HG03342 (cell line): ENCODE measurements around the gene TRIM33.
"Not testable (repeated sequence)": the region's sequence is repeated elsewhere in the genome, so short reads cannot be mapped to it uniquely, and the experiment has no call there.

Source experiments
- ATAC-seq: cut with Tn5 transposase; IDR thresholded peaks from one replicate; pipeline ENCODE4 v1.9.1; 2021; ENCODE audit warnings: mild to moderate bottlenecking, moderate library complexity; ENCODE audit not compliant: unreplicated experiment

TRIM33 gene

DNA sequence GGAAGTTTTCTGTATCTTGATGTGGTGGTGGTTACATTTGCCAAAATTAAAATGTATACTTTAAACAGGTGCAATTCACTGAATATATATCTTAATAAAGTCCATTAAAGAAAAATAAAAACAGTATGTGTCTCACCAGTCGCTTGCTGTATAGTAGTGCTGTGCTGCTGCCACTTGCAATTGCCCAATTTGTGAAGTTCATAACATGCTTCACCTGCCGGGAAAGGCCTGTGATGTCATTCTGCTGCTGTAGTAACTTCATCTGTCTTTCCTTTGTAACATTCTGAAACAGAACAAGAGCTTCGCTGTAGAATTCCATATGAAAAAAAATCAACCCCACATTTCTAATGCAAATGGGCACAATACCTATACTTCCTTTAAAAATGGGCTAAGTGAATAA, 83.4 kb downstream of the TRIM33 start:
- no peak for ATAC-seq

DNA sequence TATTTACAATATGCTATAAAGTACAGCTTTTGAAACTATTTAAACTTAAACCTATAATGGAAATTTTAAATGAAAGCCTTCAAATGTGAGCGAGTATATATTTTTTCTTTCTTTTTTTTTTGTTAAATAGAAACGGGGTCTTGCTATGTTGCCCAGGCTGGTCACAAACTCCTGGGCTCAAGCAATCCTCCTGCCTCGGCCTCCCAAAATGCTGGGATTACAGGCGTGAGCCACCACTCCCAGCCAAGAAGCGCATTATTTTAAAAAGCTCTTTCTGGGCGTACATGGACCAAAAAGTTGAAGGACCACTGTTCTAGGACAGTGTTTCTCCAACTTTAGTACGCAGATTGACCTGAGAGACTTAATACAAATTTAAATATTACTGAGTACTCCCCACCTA, 87.5 kb downstream of the TRIM33 start:
- no peak for ATAC-seq

DNA sequence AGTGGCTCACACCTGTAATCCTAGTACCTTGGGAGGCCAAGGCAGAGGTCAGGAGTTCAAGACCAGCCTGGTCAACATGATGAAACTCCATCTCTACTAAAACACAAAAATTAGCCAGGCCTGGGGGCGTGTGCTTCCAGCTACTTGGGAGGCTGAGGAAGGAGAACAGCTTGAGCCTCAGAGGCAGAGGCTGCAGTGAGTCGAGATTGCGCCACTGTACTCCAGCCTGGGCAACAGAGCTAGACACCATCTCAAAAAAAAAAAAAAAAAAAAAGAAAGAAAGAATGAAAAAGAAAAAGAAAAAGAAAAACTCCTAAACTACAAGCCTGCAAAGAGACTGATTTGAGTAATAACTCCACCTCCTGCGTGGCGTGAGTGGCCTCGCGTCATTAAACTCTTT, 92.1 kb downstream of the TRIM33 start:
- not testable (repeated sequence) for ATAC-seq

DNA sequence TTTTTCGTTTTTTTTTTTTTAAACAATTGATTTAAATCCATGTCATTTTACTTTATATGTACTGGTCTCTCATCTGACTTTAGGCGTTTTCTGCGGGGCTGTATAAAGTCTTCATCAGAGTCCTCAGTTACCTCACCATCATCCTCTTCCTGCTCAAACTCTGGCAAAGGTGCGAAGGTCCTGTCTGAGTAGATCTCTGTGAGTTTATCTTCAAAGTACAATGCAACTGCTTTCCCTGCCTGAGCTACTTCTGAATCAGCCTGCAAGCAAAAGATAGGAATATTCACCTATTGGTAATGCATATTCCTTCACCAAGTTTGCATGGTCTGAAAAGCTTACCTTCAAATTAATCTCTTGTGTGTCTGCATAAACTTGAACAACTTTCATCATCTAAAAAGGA, 113.4 kb downstream of the TRIM33 start:
- no peak for ATAC-seq

DNA sequence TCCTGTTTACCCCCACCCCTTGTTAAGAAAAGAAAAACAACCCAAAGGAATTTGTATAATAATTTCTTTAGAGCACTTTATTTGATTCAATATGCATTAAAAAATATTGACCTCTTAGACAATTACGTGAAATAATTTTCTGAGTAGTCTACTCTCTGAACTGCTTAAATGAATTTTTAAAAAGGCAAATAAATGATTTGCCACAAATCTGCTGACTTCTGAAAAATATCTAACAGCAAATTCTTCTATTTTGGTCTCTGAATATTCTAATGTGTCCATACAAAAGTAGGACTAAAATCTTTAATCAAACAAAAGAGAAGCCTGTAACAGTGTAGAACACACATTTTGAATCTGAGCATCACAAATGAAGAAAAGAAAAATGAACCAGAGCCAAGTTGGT, 115.1 kb downstream of the TRIM33 start:
- no peak for ATAC-seq

DNA sequence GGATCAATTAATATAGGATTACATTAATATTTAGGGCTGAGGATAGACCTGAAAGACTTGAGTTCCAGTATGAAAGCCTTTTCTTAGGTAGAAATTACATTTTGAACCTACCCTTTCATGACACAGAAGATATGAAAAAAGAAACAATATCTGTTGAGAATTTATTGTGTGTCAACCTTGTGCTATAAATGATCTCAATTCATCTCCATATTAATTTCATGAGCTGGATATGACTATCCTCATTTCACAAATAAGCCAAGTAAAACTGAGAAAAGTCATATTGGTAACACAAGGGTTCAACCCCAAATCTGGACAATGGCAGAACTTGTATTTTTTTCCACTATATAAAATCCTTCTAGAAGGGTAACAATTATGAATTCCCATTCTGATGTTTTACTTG, 120.0 kb downstream of the TRIM33 start:
- ATAC-seq = no peak

DNA sequence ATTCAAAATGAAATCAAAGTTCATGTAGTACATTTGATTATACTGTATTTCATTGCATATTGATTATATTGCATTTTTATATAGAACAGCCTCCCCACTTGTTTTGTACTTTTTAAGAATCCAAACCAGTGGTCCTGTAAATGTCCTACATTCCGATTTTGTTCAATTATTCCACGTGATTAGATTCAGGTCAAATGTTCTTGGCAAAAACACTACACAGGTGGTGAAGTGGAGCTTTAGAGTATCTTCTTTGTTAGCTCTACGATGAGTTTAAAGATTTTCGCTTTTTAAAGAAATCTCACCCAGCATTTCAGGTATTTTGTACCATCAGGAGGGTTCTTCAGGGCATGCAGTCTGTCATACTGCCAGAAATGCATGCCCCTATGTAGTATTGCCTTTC, 120.6 kb downstream of the TRIM33 start:
- ATAC-seq = no peak

DNA sequence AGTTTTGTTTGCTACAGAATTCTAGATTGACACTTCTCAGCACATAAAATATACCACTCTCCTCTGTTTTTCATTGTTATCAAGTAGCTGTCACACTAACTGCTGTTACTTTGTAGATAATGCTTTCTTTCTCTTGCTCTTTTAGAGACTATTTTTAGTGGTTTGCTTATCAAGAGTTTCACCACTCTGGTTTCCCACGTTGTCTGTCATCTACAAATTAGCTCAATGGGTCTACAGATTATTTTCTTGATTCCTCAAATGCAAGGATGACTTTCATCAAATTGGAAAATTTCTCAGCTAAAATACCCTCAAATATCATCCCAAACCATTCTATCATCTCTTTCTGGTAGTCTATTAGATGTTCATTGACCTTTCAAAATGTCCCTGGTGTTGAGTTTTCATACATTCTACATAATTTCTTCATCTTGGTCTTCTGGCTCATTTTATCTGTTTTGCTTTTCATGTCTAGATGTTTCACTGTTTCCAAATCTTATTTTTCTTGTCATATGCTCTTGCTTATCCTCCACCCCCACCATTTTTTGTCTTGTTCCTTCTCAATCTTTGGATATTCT, 122.5 kb downstream of the TRIM33 start:
- ATAC-seq = no peak

DNA sequence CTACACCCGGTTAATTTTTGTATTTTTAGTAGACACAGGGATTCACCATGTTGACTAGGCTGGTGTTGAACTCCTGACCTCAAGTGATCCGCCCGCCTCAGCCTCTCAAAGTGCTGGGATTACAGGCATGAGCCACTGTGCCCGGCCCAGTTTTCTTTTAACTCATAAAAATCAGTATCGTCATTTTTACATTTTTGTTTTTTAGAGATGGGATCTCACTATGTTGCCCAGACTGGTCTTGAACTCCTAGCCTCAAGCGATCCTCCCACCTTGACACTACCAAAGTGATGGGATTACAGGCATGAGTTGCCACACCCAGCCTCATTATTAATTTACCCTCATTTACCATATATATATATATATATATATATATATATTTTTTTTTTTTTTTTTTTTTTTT, 123.4 kb downstream of the TRIM33 start:
- ATAC-seq = not testable (repeated sequence)

DNA sequence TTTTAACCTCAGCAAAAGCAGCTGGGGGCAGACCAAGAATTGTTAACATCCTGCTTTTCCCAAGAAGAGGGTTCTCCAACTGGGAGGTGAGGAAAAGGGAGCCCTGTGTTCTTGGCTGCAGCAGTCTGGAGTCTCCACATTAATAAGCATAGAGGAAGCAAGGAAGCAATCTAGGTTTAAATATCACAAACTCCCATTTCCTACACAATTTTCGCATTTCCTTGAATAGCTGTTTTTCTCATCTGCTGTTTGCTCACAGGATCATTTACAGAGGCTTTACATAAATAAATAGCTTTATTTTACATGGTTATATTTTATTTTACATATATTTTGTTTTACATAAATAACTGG, 124.0 kb downstream of the TRIM33 start:
- ATAC-seq = no peak

DNA sequence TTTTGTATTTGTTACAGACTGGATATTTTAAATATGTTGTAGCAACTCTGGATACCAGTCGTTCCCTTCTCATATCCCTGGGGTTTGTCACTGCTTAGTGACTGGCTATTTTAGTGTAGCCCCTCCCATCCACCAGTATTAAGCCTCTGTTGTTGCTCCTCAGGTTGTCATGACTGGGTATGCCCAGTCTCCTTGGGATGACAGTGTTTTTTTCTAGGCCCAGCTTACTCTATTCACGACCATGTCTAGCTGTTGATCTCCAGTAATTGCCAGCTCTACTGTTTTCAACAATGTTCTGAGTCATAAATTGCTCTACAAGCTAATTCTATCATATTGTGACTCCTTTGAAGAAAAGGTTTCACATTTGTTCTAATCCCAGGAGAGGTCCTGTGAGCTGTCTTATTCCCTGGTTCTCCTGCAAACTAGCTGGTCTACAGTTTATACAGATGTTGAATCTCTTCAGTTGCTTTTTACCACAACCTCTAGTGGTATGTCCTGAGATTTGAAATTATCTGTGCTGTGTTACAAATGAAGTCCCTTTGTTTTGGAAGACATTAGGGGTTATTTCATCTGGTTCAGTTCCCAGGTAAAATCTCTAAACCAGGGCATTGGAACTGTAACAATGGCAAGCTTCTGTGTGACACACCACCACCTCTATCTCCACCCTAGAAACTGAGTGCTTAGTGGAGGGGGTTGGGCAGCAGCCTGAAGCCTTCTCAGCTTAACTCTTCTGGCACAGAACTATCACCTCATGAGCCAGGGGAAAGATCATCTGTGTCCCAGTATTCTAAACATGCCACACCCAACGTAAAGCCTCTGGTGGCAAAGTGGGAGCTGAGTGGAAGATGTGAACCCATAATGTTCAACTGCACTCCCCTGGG, 124.6 kb downstream of the TRIM33 start:
- ATAC-seq = no peak

DNA sequence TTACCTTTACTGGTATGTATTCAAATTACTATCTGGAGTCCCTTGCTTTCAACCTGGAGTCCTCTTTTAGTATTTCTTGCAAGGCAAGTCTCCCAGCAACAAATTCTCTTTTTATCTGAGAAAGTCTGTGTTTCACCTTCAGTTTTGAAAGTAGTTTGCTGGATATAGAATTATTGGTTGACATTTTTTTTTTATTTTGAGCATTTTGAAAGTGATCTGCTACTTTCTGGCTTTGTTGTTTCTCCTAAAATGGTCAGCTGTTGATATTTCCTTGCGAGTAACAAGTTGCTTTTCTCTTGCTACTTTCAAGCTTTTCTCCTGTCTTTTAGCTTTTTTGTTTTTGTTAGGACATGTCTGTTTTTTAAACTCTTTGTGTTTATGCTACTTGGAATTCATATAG, 126.1 kb downstream of the TRIM33 start:
- ATAC-seq = no peak

DNA sequence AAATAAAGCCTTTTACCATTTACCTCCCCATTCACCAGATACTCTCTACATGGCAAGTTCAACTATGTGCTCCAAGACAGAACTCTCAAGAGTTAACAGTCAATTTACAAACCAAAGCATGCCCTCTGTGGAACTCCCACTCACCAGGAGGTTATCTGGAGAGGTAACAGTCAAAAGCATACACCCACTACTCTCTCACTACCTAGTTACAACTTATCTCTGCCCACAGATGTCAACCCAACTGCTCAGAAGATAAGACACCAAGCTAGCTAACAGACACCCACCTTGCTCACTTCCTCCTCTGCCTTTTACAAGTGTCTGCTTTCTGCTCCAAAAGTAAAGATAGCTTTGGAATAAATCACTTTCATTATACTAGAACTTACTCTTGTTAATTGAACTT, 131.0 kb downstream of the TRIM33 start:
- ATAC-seq = no peak

DNA sequence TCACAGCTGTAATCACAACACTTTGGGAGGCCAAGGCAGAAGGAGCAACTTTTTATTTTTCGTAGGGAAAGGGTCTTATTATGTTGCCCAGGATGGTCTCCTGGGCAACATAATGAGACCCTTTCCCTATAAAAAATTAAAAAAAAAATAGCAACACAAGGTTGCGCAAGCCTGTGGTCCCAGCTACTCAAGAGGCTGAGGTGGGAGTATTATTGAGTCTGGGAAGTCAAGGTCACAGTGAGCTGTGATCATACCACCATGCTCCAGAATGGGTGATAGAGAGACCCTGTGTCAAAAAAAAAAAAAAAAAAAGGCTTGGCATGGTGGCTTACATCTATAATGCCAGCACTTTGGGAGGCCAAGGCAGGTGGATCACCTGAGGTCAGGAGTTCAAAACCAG, 131.6 kb downstream of the TRIM33 start:
- no peak for ATAC-seq

DNA sequence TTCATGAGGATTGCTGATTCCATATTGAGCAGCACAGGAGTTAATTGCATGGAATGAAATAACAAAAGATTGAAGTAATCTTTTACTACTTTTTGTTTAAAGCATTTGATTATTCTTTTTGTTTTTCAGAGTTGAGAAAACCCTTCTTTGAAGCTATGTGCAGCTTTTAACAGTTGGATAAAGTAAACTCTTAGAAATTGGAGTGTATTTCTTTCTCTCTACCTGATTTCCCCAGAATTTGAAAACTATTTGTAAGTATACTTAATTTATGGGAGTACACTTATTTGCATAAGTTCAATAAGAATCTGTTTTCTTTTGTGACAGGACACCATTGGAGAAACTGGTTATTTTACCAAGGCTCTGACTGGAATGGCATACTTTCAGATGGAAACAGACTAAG, 133.6 kb downstream of the TRIM33 start:
- no peak for ATAC-seq

DNA sequence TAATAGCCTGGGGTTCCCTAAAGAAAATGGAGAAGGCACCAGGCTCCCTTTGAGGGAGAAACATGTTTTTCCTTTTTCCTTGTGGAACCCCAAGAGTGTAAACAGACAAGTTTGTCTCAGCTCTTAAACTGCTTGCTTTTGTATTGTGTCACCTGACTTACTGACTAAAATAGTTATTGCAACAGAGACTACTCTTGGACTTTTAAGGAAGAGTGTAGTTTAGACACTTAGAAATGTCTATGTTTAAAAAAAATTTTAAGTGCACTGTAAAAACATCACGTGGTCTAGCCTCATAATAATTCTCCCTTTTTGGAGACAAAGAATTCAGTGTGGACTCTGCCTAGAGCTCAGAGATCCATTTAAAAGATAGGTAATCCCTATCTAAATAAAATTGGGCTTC, 141.1 kb downstream of the TRIM33 start:
- no peak for ATAC-seq

DNA sequence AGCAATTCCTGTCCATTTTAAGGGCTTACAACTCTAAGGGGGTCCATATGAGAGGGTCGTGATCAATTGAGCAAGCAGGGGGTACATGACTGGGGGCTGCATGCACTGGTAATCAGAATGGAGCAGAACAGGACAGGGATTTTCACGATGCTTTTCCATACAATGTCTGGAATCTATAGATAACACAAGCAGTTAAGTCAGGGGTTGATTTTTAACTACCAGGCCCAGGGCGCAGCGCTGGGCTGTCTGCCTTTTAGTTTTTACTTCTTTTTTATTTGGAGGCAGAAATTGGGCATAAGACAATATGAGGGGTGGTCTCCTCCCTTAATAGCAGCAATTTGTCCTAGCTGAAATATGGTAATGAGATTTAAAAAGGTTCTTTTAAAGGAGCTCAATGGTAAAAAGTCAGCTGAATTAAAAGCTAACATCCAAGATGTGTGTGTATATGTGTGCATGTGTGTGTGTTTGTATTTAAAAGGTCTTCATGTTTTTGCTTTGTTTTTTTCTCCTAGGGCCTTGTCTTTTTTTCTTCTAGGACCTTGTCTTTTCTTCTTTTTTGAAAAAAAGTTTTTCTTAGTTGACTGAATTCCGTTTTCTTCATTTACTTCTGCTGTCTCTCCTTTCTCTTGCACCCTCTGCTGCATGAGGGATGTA, 141.6 kb downstream of the TRIM33 start:
- ATAC-seq = not testable (repeated sequence)

DNA sequence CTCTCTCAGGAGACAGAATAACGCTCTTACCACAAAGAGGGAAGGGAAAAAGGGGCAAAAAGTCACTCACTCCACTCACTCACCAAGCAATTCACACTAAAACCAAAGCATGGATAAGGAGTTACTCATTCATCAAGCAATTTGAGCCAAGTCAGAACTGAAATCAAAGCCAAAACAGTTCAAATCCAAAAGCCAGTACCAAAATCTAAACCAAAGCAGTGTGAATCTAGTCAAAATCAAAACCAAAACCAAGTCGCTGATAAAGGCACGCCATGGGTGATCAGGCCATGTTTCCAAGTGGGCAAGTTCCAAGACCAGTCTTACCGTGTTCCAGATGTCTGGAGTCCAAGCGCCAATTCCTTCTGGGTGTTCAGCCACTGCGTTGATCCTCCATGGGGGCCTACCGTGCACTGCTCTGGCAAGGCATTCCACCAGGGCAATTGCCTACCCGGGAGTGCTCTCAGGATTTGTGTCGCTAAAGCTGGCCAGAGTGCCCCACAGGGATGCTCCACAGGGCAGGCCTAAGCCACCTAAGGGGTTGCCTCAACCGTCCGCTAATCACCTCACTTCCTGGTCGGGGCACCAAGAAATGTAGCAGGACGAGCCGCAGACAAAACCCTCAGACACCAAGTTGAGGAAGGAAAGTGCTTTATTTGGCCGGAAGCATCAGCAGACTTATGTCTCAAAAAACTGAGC, 142.3 kb downstream of the TRIM33 start:
- no peak for ATAC-seq

DNA sequence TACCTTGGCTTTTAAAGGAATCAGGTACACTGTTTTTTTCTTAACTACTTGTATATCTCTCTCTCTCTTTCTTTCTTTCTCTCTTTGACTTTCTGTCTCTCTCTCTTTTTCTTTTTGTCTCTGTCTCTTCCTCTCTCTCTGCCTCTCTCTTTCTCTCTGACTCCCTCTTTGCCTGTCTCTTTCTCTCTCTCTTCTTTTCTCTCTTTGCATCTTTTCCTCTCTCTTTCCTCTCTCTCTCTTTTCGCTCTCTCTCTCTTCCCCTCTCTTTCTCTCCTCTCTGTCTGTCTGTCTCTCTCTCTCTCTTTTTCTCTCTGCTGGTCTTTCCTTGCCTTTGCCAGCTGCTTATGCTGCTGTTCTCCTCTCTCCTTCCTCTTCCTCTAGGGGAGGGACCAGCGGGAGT, 143.2 kb downstream of the TRIM33 start:
- ATAC-seq = no peak

DNA sequence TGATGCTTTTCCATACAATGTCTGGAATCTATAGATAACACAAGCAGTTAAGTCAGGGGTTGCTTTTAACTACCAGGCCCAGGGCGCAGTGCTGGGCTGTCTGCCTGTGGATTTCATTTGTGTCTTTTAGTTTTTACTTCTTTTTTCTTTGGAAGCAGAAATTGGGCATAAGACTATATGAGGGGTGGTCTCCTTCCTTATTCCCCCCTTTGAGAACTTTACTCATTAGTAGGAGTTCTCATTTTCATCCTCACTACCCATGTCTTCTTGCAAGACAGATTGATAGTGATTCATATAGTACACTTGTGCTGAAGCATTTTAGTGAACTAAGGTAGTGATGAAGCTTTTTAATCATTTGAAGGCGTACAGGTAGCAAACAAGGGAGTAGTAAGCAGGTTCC, 147.8 kb downstream of the TRIM33 start:
- not testable (repeated sequence) for ATAC-seq

DNA sequence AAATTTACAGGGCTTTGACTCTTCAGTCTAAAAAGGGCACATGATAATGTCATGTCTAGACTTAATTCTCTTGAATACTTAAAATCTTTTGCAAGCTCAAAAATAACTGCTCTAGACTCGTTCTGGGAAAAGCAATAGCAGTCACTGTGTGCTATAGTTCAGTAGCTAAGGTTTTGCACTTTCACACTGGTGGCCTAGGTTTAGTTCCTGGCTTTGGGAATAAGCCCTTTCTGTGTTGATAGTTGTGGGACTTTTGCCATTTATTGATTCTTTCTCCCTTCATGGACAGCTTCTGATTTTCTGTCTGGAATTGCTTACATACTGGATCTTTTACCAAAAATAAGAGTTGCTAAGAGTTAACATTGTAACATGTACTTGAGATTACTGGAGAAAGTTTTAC, 151.2 kb downstream of the TRIM33 start:
- ATAC-seq = no peak

DNA sequence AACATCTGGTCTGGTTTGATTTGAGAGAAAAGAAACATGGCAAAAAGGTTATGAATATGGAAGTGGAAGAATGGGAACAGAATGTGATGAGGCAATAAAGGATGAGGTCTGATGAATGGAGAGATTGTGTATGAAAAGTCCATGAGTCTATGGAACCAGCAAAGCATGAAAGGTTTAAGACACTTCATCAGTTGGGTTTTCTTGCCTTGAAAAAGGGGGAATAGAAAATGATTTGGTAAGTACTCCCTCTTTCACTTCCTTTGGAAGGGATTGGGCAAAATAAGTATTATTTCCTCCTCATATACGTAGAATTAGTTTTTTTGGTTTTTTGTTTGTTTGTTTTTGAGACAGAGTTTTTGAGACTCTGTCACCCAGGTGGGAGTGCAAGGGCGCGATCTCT, 155.8 kb downstream of the TRIM33 start:
- ATAC-seq = no peak
